Activated naive CD4-positive, alpha-beta T cell treated with anti-CD3 and anti-CD28 coated beads for 36 hours (primary cell): ENCODE measurements around the gene ALPL. TPM values are rescaled to one million over a fixed set of nuclear protein-coding genes. Genes with fewer than 3 reads are reported as not detected.
A peak's percentile ranks its signal among the peaks of the same experiment; 100 is the strongest.

ENCODE experiments used
- CTCF ChIA-PET: fragments of 350-600 bp; sonication (Branson Sonifier 250); formaldehyde crosslinking; loops from one replicate; lab custom pipeline; 2021; ENCODE audit warnings: antibody characterized with exemption; lab: Charles Lee
- DNase-seq: peaks from one replicate; pipeline ENCODE4 v3.0.0-alpha.2; 2020
- H3K27ac Mint-ChIP-seq: one replicate; pipeline ENCODE4 v1.8.0; 2021; ENCODE audit warnings: mild to moderate bottlenecking, mixed read lengths
- H3K27me3 Mint-ChIP-seq: one replicate; pipeline ENCODE4 v1.8.0; 2021; ENCODE audit warnings: low read depth, mixed read lengths
- H3K36me3 Mint-ChIP-seq: one replicate; pipeline ENCODE4 v1.8.0; 2021; ENCODE audit warnings: low read depth, mixed read lengths
- H3K4me1 Mint-ChIP-seq: one replicate; pipeline ENCODE4 v1.8.0; 2021; ENCODE audit warnings: low read depth, mixed read lengths
- H3K4me3 Mint-ChIP-seq: one replicate; pipeline ENCODE4 v1.8.0; 2021; ENCODE audit warnings: mild to moderate bottlenecking, moderate library complexity, mixed read lengths
- H3K9me3 Mint-ChIP-seq: one replicate; pipeline ENCODE4 v1.8.0; 2021; ENCODE audit warnings: mixed read lengths
- intact Hi-C: fragments of 100-400 bp; cut with micrococcal nuclease; formaldehyde crosslinking; loops from one replicate; pipeline ENCODE4 v1.15.1; 2023
- total RNA-seq, 2 experiments: library from RNA; stranded (reverse); gene quantifications; one replicate each; pipeline ENCODE4 v1.2.3, GENCODE V29; 2021

The ALPL gene
- total RNA-seq, 2 experiments from 2014 or later = not detected

DNA sequence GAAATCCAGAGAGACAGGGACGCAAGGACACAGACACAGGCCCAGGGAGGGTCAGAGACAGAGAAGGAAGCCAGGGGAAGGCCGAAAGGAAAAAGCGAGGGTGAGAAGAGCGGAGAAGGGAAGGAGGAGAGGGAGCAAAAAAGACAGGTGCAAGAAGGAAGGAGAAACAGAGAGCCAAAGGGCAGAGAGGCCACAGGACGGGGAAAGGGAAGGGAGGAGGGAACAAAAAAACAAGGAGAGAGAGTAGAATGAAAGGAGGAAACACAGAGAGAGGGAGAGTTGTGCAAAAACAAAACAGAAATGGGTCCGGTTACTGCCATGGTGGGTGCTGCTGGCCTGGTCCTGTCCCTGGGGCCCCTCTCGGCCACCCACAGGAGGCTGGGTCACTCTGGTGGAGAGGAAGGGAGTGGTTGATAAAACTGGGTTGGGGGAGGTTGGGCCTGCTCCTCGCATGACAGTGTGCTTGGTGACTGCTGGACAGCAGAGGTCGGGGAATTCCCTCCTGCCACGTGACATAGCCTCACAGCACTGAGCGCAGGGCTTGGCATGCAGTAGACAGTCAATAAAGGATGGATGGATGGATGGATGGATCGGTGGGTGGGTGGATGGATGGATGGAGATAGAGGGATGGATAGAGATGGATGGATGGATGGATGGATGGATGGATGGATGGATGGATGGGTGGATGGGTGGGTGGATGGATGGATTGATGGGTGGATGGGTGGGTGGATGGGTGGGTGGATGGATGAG lies 95.2 kb downstream of the ALPL start:
- Mint-ChIP-seq H3K9me3 (no peaks in the 10 kb centered on the region), H3K27ac (no peak overlapping the region), H3K4me1 (peaks cover 10% of the 10 kb centered on the region), H3K36me3 (no peaks in the 10 kb centered on the region), H3K4me3 (no peak overlapping the region), H3K27me3 (peaks cover 7% of the 10 kb centered on the region)
- intact Hi-C loops = no loop called here
- no peak for DNase-seq
- CTCF ChIA-PET = no interaction called here

DNA sequence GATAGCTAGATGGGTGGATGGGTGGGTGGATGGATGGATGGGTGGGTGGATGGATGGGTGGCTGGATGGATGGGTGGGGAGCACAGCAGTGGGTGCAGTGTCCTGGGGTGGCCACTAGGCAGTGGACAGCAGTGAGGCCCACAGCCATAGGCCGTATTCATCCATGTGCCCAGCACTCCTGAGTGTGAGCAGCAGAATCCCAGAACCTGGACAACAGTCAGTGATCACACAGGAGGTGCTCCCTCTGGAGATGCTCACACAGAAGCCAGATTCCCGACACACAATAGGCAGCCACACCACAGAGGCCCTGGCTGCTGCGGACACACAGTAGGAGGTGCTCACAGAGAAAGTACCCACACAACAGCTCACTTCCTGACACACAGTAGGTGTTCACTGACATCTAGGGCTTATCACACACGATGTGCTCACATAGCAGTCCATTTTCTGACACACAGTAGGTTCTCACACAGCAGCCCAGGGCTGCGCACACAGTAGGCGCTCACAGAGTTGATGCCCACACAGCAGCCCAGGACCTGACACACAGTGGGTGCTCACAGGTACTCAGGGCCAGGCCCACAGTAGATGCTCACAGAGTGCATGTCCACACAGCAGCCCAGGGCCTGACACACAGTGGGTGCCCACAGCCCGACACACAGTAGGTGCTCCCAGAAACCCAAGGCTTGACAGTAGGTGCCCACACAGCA lies 95.9 kb downstream of the ALPL start:
- CTCF ChIA-PET = no interaction called here
- H3K27me3 Mint-ChIP-seq = peaks cover 9% of the 10 kb centered on the region
- H3K4me3 Mint-ChIP-seq = no peak overlapping the region
- H3K4me1 Mint-ChIP-seq = peaks cover 10% of the 10 kb centered on the region
- H3K27ac Mint-ChIP-seq = no peak overlapping the region
- no peak for DNase-seq
- H3K36me3 Mint-ChIP-seq = no peaks in the 10 kb centered on the region
- no peaks in the 10 kb centered on the region for H3K9me3 Mint-ChIP-seq
- intact Hi-C loops = no loop called here

DNA sequence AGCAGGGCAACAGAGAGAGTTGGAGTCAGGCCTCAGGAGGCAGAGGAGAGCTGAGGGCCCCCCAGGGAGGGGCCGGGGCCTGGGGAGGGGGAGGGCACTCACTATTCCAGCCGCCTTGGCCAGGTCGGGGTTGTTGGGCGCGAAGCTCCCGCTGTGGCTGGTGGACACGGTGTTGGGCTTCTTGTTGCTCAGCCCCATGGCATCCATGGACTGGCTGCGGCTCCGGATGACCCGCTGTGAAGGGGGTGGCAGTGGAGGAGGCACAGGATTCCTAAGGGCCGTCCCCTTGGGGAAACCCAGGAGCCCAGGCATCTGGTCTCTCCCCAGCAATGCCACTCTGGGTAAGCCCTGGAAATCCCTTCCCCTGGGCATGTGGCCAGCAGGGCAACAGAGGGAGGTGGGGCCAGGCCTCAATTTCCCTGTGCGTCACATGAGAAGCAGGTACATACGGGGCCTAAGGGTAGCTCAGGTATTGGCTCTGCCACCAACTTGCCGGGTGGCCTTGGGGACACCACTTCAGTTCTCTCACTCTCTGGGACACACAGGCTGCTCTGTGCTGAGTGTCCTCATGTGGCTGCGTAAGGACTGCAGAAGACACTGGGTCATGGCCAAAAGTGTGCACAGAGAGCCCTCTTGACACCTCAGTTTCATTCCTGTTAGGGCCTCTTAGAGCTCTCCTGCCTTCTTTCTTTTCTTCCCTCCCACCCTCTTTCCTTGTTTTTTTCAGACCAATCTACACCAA lies 96.9 kb downstream of the ALPL start:
- no peak for DNase-seq
- Mint-ChIP-seq H3K27me3 (peaks cover 9% of the 10 kb centered on the region), H3K4me3 (no peak overlapping the region), H3K27ac (no peak overlapping the region), H3K9me3 (no peaks in the 10 kb centered on the region), H3K4me1 (peaks cover 10% of the 10 kb centered on the region), H3K36me3 (no peaks in the 10 kb centered on the region)
- CTCF ChIA-PET = interaction anchor here (0.6 kb wide), 1 partner anchor 53 kb away, joined by 3 read pairs; no protein-coding TSS in a partner anchor
- intact Hi-C loops = no loop called here

DNA sequence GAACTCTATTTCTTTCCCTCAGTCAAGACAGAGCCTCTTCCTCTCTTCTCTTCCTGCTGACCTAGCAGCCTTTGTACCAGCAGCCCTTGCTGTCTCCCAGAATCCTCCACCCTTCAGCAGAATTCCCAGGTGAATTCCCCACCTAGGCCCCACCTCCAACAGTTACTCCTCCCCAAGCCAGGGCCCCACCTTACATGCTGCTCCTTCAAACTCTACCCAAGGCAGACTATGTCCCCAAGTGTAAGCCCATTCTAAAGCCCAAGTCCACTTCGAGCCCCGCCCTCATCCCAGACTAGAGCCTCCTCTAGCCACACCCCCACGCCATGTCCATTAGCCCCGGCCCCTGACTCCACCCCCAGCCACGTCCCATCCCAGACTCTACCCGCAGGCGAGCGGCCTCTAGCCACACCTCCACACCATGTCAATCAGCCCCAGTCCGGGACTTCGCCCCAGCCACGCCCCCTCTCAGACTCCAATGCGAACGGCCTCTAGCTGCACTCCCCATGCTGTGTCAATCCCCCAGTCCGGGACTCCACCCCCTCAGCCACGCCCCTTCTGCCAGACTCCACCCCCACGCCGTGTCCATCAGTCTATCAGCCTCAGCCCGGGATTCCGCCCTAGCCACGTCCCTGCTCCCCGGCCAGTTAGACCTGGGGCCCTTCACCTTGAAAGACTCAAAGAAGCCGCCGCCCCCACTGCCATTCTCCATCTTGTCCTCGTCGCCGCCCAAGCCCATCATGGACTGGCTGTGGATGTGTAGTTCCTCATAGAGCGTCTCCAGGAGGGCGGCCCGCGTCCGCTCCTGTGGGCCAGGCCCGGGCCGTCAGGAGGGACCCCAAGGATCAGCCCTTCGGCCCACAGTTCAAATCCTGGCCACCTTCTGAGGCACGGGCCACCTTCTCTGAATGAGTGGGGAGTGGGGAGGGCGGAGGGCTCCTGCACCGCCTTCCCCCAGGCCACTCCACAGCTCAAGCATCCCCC lies 98.6 kb downstream of the ALPL start:
- CTCF ChIA-PET = no interaction called here

DNA sequence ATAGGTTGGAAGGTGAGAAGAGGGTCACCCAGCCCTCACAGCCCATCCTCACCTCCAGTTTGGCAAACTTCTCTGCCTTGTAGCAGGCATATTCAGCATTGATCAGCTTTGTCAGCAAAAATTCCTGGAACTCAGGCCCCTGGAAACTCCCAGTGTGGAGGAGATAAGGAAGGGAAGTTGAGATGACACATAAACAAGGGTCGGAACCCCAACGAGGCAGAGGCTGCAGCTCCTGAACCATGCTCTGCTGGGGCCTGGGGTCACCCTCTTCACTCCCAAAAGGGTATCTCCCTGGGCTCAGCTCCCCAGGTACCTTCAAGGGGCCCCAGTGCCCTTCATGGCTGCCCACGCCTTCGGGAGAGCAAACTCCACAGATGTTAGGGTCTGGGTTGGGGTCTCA lies 99.6 kb downstream of the ALPL start:
- H3K4me3 Mint-ChIP-seq = no peak overlapping the region
- intact Hi-C loops = no loop called here
- H3K9me3 Mint-ChIP-seq = no peaks in the 10 kb centered on the region
- H3K4me1 Mint-ChIP-seq = peaks cover 10% of the 10 kb centered on the region
- H3K36me3 Mint-ChIP-seq = no peaks in the 10 kb centered on the region
- H3K27ac Mint-ChIP-seq = no peak overlapping the region
- CTCF ChIA-PET = no interaction called here
- peaks cover 9% of the 10 kb centered on the region for H3K27me3 Mint-ChIP-seq
- no peak for DNase-seq

More for the DNA sequence above, 98.6 kb downstream of the ALPL start:
- DNase-seq = peak; percentile 88
- Mint-ChIP-seq H3K9me3 (no peaks in the 10 kb centered on the region), H3K4me1 (peaks cover 10% of the 10 kb centered on the region), H3K4me3 (peak overlapping the region; percentile 67), H3K36me3 (no peaks in the 10 kb centered on the region), H3K27ac (peak overlapping the region; percentile 25), H3K27me3 (peaks cover 9% of the 10 kb centered on the region)
- intact Hi-C loops = no loop called here

DNA sequence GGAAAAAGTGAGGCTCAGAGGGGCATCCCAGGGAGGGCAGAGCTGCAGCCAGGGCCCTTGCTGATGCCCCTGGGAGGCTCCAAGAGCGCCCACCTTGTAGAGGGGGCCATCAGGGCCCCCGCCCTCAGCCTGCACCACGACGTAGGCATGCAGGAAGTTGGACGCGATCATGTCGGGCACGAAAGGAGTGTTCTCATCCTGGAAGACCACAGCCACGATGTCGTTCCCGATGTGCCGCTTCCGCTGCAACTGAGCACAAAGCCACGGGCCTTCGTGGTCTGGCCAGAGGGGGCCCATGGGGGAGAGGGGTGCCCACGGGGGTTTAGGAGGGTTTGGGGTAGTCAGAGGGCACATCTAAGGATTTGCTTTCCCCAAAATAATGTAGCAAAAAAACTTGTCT lies 100.8 kb downstream of the ALPL start:
- CTCF ChIA-PET = no interaction called here
- Mint-ChIP-seq H3K4me1 (peaks cover 10% of the 10 kb centered on the region), H3K27me3 (peaks cover 9% of the 10 kb centered on the region), H3K36me3 (no peaks in the 10 kb centered on the region), H3K27ac (no peak overlapping the region), H3K4me3 (no peak overlapping the region), H3K9me3 (no peaks in the 10 kb centered on the region)
- no peak for DNase-seq
- intact Hi-C loops = no loop called here

DNA sequence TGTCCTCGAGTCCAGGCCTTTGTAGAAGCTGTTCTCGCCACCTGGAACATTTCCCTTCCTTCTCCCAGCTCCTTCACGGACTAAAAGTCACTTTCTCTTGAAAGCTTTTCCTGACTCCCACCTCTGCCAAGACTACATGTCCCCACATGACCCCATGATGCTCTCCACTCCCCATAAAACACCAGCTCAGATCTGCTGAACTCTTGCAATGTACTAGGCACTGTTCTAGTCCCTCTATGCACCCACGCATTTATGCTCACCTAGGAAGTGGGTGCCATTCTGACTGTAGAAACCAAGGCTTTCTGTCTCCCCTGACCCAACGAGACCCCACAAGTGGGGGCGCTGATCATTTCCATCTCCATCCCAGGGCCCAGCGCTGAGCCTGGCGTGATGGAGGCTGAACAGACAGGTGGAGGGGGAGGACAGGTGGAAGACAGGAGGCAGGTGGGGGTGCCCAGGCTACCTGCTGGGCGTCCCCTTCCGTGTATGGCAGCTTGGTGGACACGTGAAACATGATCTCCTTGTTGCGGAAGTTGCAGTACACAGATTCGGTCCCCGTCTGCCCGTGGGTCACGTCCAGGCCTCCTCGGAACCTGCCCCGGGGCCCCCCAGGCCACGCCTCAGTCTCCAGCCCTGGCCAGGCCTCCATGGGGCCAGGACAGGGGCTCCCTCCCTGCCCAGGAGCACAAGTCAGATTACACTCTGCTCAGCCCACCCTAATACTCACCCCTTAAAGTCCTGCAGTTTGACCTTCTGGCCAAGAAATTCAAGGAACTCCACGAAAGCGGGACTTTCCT lies 102.0 kb downstream of the ALPL start:
- CTCF ChIA-PET = no interaction called here
- intact Hi-C loops = no loop called here

DNA sequence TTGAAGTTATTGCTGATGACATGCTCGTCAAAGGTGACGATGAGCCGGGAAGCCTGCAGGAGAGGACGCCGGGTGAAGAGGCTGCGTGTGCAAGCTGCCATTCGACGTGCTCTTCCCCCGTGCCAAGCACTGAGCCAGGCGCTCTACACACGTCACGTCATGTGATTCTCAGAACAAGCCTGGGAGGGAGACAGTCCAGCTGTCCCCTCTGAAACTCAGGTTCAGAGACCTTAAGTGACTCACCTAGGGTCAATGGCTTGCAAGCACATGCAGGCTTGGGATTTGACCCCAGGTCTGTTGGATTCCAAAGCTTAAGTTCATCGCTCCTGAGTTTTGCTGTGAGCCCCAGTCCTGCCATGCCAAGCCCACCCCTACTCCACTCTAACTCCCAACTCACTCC lies 102.8 kb downstream of the ALPL start:
- no peak for DNase-seq
- H3K9me3 Mint-ChIP-seq = no peaks in the 10 kb centered on the region
- no peaks in the 10 kb centered on the region for H3K36me3 Mint-ChIP-seq
- CTCF ChIA-PET = no interaction called here
- no peak overlapping the region for H3K4me3 Mint-ChIP-seq
- intact Hi-C loops = no loop called here
- H3K27me3 Mint-ChIP-seq = peaks cover 9% of the 10 kb centered on the region
- no peak overlapping the region for H3K27ac Mint-ChIP-seq
- H3K4me1 Mint-ChIP-seq = peaks cover 10% of the 10 kb centered on the region

More for the DNA sequence above, 102.0 kb downstream of the ALPL start:
- Mint-ChIP-seq H3K9me3 (no peaks in the 10 kb centered on the region), H3K27me3 (peaks cover 9% of the 10 kb centered on the region), H3K27ac (no peak overlapping the region), H3K36me3 (no peaks in the 10 kb centered on the region), H3K4me1 (peaks cover 10% of the 10 kb centered on the region), H3K4me3 (no peak overlapping the region)
- no peak for DNase-seq

DNA sequence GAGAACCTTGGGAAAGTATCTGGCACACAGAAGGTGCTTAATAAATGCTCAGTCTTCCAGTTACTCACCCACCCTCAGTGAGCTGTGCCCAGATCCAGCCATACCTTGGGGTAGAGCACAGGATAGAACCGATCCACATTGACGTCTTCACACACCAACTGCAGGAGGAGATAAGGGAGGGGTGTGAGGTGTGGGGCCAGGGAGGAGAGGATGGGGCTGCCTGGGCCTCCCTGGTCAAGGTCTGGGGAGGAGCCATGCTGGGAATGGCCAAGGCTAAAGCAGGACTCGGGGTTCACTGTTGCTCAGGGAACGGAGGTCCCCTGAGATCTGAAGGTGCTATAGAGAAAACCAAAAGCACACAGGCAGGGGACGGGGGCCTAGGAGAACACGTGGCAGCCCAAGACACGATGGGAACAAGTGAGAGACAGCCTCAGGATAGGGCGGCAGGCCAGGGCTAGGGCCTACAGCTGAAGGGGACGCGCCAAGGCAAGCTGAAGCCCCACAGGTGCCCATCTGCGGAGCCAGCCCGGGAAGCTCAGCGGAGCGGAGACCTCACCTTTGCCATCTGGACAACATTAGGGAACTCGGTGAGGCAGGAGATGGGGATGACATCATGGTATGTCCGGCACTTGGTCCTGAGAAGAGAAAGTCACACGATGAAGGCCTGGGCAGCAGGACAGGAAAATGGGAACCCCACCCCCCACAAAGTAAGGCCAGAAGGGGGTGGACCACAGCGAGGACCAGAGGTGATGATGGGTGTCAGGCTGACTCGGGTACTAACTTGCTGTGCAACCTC lies 104.0 kb downstream of the ALPL start:
- intact Hi-C loops = no loop called here
- Mint-ChIP-seq H3K4me3 (no peak overlapping the region), H3K36me3 (no peaks in the 10 kb centered on the region), H3K27ac (peak overlapping the region; percentile 39), H3K27me3 (peaks cover 2% of the 10 kb centered on the region), H3K4me1 (no peaks in the 10 kb centered on the region), H3K9me3 (no peaks in the 10 kb centered on the region)
- no peak for DNase-seq
- CTCF ChIA-PET = no interaction called here

DNA sequence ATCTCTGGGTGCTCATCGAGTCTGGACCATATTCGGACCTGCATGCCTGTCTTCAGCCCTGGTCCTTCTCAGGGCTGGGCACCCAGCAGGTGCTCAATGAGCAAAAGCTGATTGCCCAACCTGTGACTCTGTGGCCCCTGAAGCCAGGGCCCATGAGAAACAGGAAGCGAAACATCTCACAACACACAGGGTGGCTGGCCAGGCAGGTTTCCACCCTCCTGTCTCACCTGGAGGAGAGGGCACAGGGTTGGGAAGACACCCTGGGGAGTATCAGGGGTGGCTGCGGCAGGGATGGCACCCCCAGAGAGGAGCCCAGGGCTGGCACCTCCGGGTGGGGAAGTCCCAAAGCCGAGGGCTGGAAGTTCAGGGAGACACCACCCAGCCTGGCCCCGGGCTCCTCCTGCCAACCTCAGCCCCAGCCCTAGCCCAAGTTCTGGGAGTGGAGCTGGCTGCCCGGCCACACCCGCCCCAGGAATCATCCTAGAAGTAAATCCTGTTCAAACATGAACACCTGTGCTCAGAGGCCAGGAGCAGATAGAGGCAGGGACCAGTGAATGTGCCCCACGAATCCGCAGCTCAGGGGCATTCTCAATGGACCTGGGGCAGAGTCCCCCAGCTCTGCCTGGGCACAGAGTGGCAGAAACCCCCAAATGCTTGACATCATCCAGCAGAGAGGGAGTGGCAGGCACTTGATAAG lies 105.3 kb downstream of the ALPL start:
- Mint-ChIP-seq H3K36me3 (no peaks in the 10 kb centered on the region), H3K27me3 (peaks cover 3% of the 10 kb centered on the region), H3K27ac (no peak overlapping the region), H3K4me1 (no peaks in the 10 kb centered on the region), H3K9me3 (no peaks in the 10 kb centered on the region), H3K4me3 (no peak overlapping the region)
- CTCF ChIA-PET = no interaction called here
- intact Hi-C loops = no loop called here
- no peak for DNase-seq
